ENCODE measurements around the gene CLDN15. TPM values are rescaled to one million over a fixed set of nuclear protein-coding genes. Genes with fewer than 3 reads are reported as not detected.

The CLDN15 gene
- total RNA-seq, 4 donors from 2014 or later: 94.9 to 942 (median 697) TPM

- peaks cover 0 to 44% (median 2%) of the 10 kb centered on the region in 4 donors for H3K4me1 ChIP-seq
- peak; percentile 9 to 31 for TF ChIP-seq POLR2A (IDR thresholded peaks at IDR 0.05)
- TF ChIP-seq CTCF (IDR thresholded peaks at IDR 0.05): no peak
- H3K36me3 ChIP-seq: peaks cover 0 to 15% (median 0%) of the 10 kb centered on the region in 3 donors
- peak overlapping the region in 3 of 4 donors; percentile 33 to 60 (median 60) for H3K4me3 ChIP-seq
- H3K27ac ChIP-seq: peak overlapping the region in 3 of 4 donors; percentile 72 to 100 (median 98)
- no peaks in the 10 kb centered on the region for H3K27me3 ChIP-seq
- H3K9me3 ChIP-seq: no peaks in the 10 kb centered on the region
- peak in 1 of 3 donors; percentile 66 for DNase-seq
Observed at GRCh38 chr7:101236292-101236835, 1.2 kb downstream of the CLDN15 start.

- Histone ChIP-seq H3K27ac (peak overlapping the region in 3 of 4 donors; percentile 72 to 100 (median 98)), H3K4me3 (peak overlapping the region in 3 of 4 donors; percentile 33 to 60 (median 60)), H3K9me3 (no peaks in the 10 kb centered on the region), H3K27me3 (no peaks in the 10 kb centered on the region), H3K4me1 (peaks cover 0 to 48% (median 2%) of the 10 kb centered on the region in 4 donors), H3K36me3 (peaks cover 0 to 15% (median 0%) of the 10 kb centered on the region in 3 donors)
- DNase-seq: peak in 2 of 3 donors; percentile 89
- peak; percentile 91 to 95 for TF ChIP-seq POLR2A (IDR thresholded peaks at IDR 0.05)
- TF ChIP-seq CTCF (IDR thresholded peaks at IDR 0.05): no peak
Observed at GRCh38 chr7:101235522-101235921, 2.1 kb downstream of the CLDN15 start.

GRCh38 chr7:101235050-101235449, 2.6 kb downstream of the CLDN15 start:
- Histone ChIP-seq H3K4me1 (peaks cover 0 to 48% (median 2%) of the 10 kb centered on the region in 4 donors), H3K9me3 (no peaks in the 10 kb centered on the region), H3K36me3 (peaks cover 0 to 13% (median 0%) of the 10 kb centered on the region in 3 donors), H3K27me3 (no peaks in the 10 kb centered on the region), H3K27ac (peak overlapping the region in 3 of 4 donors; percentile 72 to 100 (median 98)), H3K4me3 (peak overlapping the region in 2 of 4 donors; percentile 60)
- no peak for DNase-seq
- no peak for TF ChIP-seq POLR2A (IDR thresholded peaks at IDR 0.05)
- peak in 3 of 6 experiments; percentile 43 to 53 (median 48) for TF ChIP-seq CTCF (IDR thresholded peaks at IDR 0.05)

- TF ChIP-seq CTCF (IDR thresholded peaks at IDR 0.05): no peak
- TF ChIP-seq POLR2A (IDR thresholded peaks at IDR 0.05): peak in 1 of 2 donors; percentile 57
- Histone ChIP-seq H3K36me3 (peaks cover 0 to 13% (median 0%) of the 10 kb centered on the region in 3 donors), H3K27ac (peak overlapping the region in 3 of 4 donors; percentile 72 to 100 (median 98)), H3K4me3 (peak overlapping the region in 2 of 4 donors; percentile 60), H3K27me3 (no peaks in the 10 kb centered on the region), H3K9me3 (no peaks in the 10 kb centered on the region), H3K4me1 (peaks cover 0 to 48% (median 2%) of the 10 kb centered on the region in 4 donors)
- peak in 2 of 3 donors; percentile 71 to 77 for DNase-seq
Observed at GRCh38 chr7:101234636-101235035, 3.0 kb downstream of the CLDN15 start.

- Histone ChIP-seq H3K36me3 (peaks cover 0 to 8% (median 0%) of the 10 kb centered on the region in 3 donors), H3K4me1 (peaks cover 0 to 46% (median 2%) of the 10 kb centered on the region in 4 donors), H3K9me3 (no peaks in the 10 kb centered on the region), H3K27ac (peak overlapping the region in 3 of 4 donors; percentile 72 to 100 (median 98)), H3K4me3 (peak overlapping the region in 2 of 4 donors; percentile 60), H3K27me3 (no peaks in the 10 kb centered on the region)
- TF ChIP-seq POLR2A (IDR thresholded peaks at IDR 0.05) (peak; percentile 32 to 67), CTCF (IDR thresholded peaks at IDR 0.05) (peak in 1 of 6 experiments; percentile 6)
- DNase-seq: peak in 2 of 3 donors; percentile 73 to 77
Observed at GRCh38 chr7:101233907-101234547, 3.6 kb downstream of the CLDN15 start.

Measured in Peyer's patch (tissue), 4 donors.